Endothelial cell of umbilical vein (primary cell): Measurements from ENCODE around the gene CFAP107. TPM values are rescaled to one million over a fixed set of nuclear protein-coding genes. Genes with fewer than 3 reads are reported as not detected.

Source experiments
- BruUV-seq: library from RNA; stranded (reverse); fragments of 400-500 nt; replicated peaks from 2 replicates; lab custom pipeline; 2021; lab: Mats Ljungman, UMichigan
- CTCF ChIA-PET: fragments of 300-600, 350-600 bp; sonication (Branson Sonifier 250); formaldehyde crosslinking; loops from one replicate; lab custom pipeline; 2021; ENCODE audit warnings: antibody characterized with exemption, inconsistent platforms; lab: Charles Lee
- POLR2A ChIA-PET: fragments of 300-600, 350-600 bp; sonication (Branson Sonifier 250); formaldehyde crosslinking; loops from one replicate; lab custom pipeline; 2021; ENCODE audit warnings: antibody characterized with exemption, inconsistent platforms; lab: Charles Lee
- DNase-seq: peaks from one replicate; pipeline ENCODE4 v3.0.0-alpha.2; 2011; ENCODE audit warnings: low read depth, low spot score
- FAIRE-seq: peaks from 2 replicates; lab custom pipeline; 2011; peaks lifted over from hg19 to GRCh38; lab: Jason Lieb, UNC
- H2AFZ ChIP-seq: 2 replicates; pipeline ENCODE4 v1.6.0; 2012; ENCODE audit warnings: low read depth, low read length, control low read depth, inconsistent platforms
- H3K27ac ChIP-seq: 2 replicates; pipeline ENCODE4 v1.5.1; 2011; ENCODE audit warnings: low read depth, mild to moderate bottlenecking, control low read depth, low read length, moderate library complexity; ENCODE audit not compliant: insufficient read depth
- H3K27me3 ChIP-seq, 2 experiments: 2 replicates each; pipeline versions ENCODE4 v1.6.0 to v1.6.1; 2011; ENCODE audit warnings: low read length in 2 of 2, mixed read lengths in 1 of 2; ENCODE audit not compliant: control insufficient read depth in 2 of 2, insufficient read depth in 2 of 2
- H3K36me3 ChIP-seq, 2 experiments: 2 replicates in 1 of 2; 3 replicates in 1 of 2; pipeline ENCODE4 v1.5.1; 2011; ENCODE audit warnings: low read length in 2 of 2, mild to moderate bottlenecking in 1 of 2, moderate library complexity in 1 of 2; ENCODE audit not compliant: control insufficient read depth in 2 of 2, insufficient read depth in 2 of 2; ENCODE audit errors: extremely low read depth in 1 of 2
- H3K4me1 ChIP-seq: 3 replicates; pipeline ENCODE4 v1.5.1; 2011; ENCODE audit warnings: mild to moderate bottlenecking, low read length; ENCODE audit not compliant: control insufficient read depth, insufficient read depth; ENCODE audit errors: extremely low read depth
- H3K4me2 ChIP-seq: 2 replicates; pipeline ENCODE4 v1.6.1; 2011; ENCODE audit warnings: low read length, control low read depth, mixed read lengths; ENCODE audit not compliant: insufficient read depth
- H3K4me3 ChIP-seq, 3 experiments: fragments of 200-600 bp in 1 of 3; sonication (generic), shearing (Covaris generic) in 1 of 3; replicated peaks in 1 of 3; 2 replicates each; pipeline ENCODE4 v1.5.1; 2011 to 2016; ENCODE audit warnings: control low read depth in 3 of 3, low read length in 3 of 3, mild to moderate bottlenecking in 2 of 3, inconsistent platforms in 1 of 3, low read depth in 1 of 3, moderate library complexity in 1 of 3; ENCODE audit not compliant: insufficient read depth in 1 of 3
- H3K79me2 ChIP-seq: 2 replicates; pipeline ENCODE4 v1.6.0; 2012; ENCODE audit warnings: low read length, inconsistent platforms; ENCODE audit not compliant: control insufficient read depth, insufficient read depth
- H3K9ac ChIP-seq: replicated peaks from 2 replicates; pipeline ENCODE3; 2011; ENCODE audit warnings: low read length, control low read depth; ENCODE audit not compliant: insufficient read depth; ENCODE audit errors: extremely low read depth
- H3K9me1 ChIP-seq: replicated peaks from 3 replicates; pipeline ENCODE4 v1.6.0; 2011; ENCODE audit warnings: mild to moderate bottlenecking, low read length; ENCODE audit not compliant: control insufficient read depth, insufficient read depth; ENCODE audit errors: extremely low read depth
- H3K9me3 ChIP-seq: replicated peaks from 2 replicates; pipeline ENCODE4 v1.5.1; 2012; ENCODE audit warnings: low read length, inconsistent platforms; ENCODE audit not compliant: control insufficient read depth, insufficient read depth
- H4K20me1 ChIP-seq: replicated peaks from 2 replicates; pipeline ENCODE3; 2011; ENCODE audit warnings: mild to moderate bottlenecking, low read length; ENCODE audit not compliant: control insufficient read depth, insufficient read depth; ENCODE audit errors: extremely low read depth
- CTCF ChIP-seq, 2 donors: IDR thresholded peaks; 1 replicate in 1 of 2; 2 replicates in 1 of 2; pipeline ENCODE4 v1.5.1; 2011; ENCODE audit warnings: low read length in 2 of 2, mild to moderate bottlenecking in 2 of 2, moderate library complexity in 2 of 2, control low read depth in 1 of 2, inconsistent platforms in 1 of 2, low read depth in 1 of 2; ENCODE audit not compliant: insufficient read depth in 1 of 2; ENCODE audit errors: extremely low read depth in 1 of 2
- EZH2 ChIP-seq: IDR thresholded peaks from 2 replicates; pipeline ENCODE4 v1.6.1; 2012; ENCODE audit warnings: borderline replicate concordance, low read depth, mild to moderate bottlenecking, moderate library complexity, low read length, inconsistent platforms; ENCODE audit not compliant: severe bottlenecking
- FOS ChIP-seq: IDR thresholded peaks from 2 replicates; pipeline ENCODE4 v1.6.1; 2011; ENCODE audit warnings: mild to moderate bottlenecking, low read length, moderate library complexity, borderline replicate concordance; ENCODE audit not compliant: insufficient read depth
- GATA2 ChIP-seq: IDR thresholded peaks from 2 replicates; pipeline ENCODE4 v1.7.0; 2011; ENCODE audit warnings: low read depth, mild to moderate bottlenecking, moderate library complexity, mixed read lengths, low read length; ENCODE audit not compliant: insufficient read length, insufficient read depth
- JUN ChIP-seq: IDR thresholded peaks from 2 replicates; pipeline ENCODE4 v1.6.1; 2011; ENCODE audit warnings: borderline replicate concordance, low read depth; ENCODE audit not compliant: insufficient read length, insufficient read depth
- MAX ChIP-seq: IDR thresholded peaks from 2 replicates; pipeline ENCODE4 v1.6.1; 2011; ENCODE audit not compliant: insufficient read depth, insufficient read length
- MYC ChIP-seq: IDR thresholded peaks from one replicate; pipeline ENCODE4 v1.6.1; 2011; ENCODE audit warnings: mild to moderate bottlenecking, low read depth, low read length
- POLR2A ChIP-seq: IDR thresholded peaks from 2 replicates; pipeline ENCODE4 v1.6.1; 2012; ENCODE audit warnings: low read depth, mild to moderate bottlenecking, control low read depth, low read length
- POLR2AphosphoS5 ChIP-seq: IDR thresholded peaks from 2 replicates; pipeline ENCODE4 v1.6.1; 2012; ENCODE audit warnings: low read depth, mild to moderate bottlenecking, control low read depth, low read length, moderate library complexity; ENCODE audit not compliant: insufficient read depth
- dilution Hi-C: fragments of 300-500 bp; cut with MboI; formaldehyde crosslinking; loops from one replicate; pipeline ENCODE4 v1.15.0; 2019; ENCODE audit warnings: low sequenced_read_pairs; ENCODE audit not compliant: extremely low pct_ligation_motif_present
- intact Hi-C: fragments of 100-400 bp; cut with micrococcal nuclease; formaldehyde crosslinking; loops from one replicate; pipeline ENCODE4 v1.10.0; 2022
- polyA plus RNA-seq, 4 experiments: library from polyadenylated mRNA; depleted of rRNA in 3 of 4; stranded (reverse) in 3 of 4; unstranded in 1 of 4; fragments of >200 nt; gene quantifications; 2 replicates each; pipeline versions ENCODE4 v1.2.1 to v1.2.3, GENCODE V29; 2011 to 2012; ENCODE audit warnings: missing spikeins in 1 of 4
- total RNA-seq: library from RNA; stranded (reverse); gene quantifications from 2 replicates; pipeline ENCODE4 v1.2.3, GENCODE V29; 2021

CFAP107 gene
- total and polyA plus RNA-seq, 2 donors (not counting 3 experiments of a cell fraction or from before 2014, with no cell fraction given) = not detected

- Histone ChIP-seq H3K36me3 (no peaks in the 10 kb centered on the region), H3K9ac (no peak overlapping the region), H3K9me3 (no peaks in the 10 kb centered on the region), H3K4me1 (no peaks in the 10 kb centered on the region), H3K27ac (no peak overlapping the region), H3K4me2 (no peak overlapping the region), H4K20me1 (no peaks in the 10 kb centered on the region), H3K79me2 (no peaks in the 10 kb centered on the region), H3K4me3 (no peak overlapping the region), H3K9me1 (no peaks in the 10 kb centered on the region), H3K27me3 (no peaks in the 10 kb centered on the region), H2AFZ (no peak overlapping the region)
- ChIA-PET CTCF (no interaction called here), POLR2A (no interaction called here)
- TF ChIP-seq CTCF (IDR thresholded peaks at IDR 0.05; ENCODE audit: extremely low read depth in 1 of 2, insufficient read depth in 1 of 2, low read depth in 1 of 2, low read length in 2 of 2) = no peak
- TF ChIP-seq MAX = no peak
- no peak for TF ChIP-seq MYC
- FAIRE-seq = no peak
- intact Hi-C loops = no loop called here
- no peak for DNase-seq
- BruUV-seq = no TSS peak
- dilution Hi-C loops = no loop called here
Observed at GRCh38 chr1:12741946-12742345, 4.1 kb upstream of the CFAP107 start.

GRCh38 chr1:12745126-12745991, 641 bp upstream of the CFAP107 start:
- Histone ChIP-seq H3K4me2 (no peak overlapping the region), H3K79me2 (no peaks in the 10 kb centered on the region), H3K36me3 (no peaks in the 10 kb centered on the region), H4K20me1 (no peaks in the 10 kb centered on the region), H3K9me1 (no peaks in the 10 kb centered on the region), H3K4me1 (no peaks in the 10 kb centered on the region), H3K27me3 (no peaks in the 10 kb centered on the region), H3K27ac (no peak overlapping the region), H2AFZ (no peak overlapping the region), H3K9ac (no peak overlapping the region), H3K9me3 (no peaks in the 10 kb centered on the region), H3K4me3 (no peak overlapping the region)
- BruUV-seq = no TSS peak
- DNase-seq (no peak), FAIRE-seq (no peak)
- dilution Hi-C loops (no loop called here), intact Hi-C loops (no loop called here)
- ChIA-PET CTCF (no interaction called here), POLR2A (no interaction called here)
- TF ChIP-seq GATA2 (no peak), POLR2AphosphoS5 (no peak), JUN (no peak), POLR2A (no peak), CTCF (IDR thresholded peaks at IDR 0.05; ENCODE audit: extremely low read depth in 1 of 2, insufficient read depth in 1 of 2, low read depth in 1 of 2, low read length in 2 of 2) (no peak), MYC (no peak), MAX (no peak), FOS (no peak), EZH2 (no peak)
